HG02938 (cell line): Measurements from ENCODE around the gene FRY.
A peak's percentile ranks its signal among the peaks of the same experiment; 100 is the strongest.
"Not testable (repeated sequence)": the region's sequence is repeated elsewhere in the genome, so short reads cannot be mapped to it uniquely, and the experiment has no call there.

Source experiments
- ATAC-seq: cut with Tn5 transposase; IDR thresholded peaks from one replicate; pipeline ENCODE4 v1.9.1; 2021; ENCODE audit warnings: mild to moderate bottlenecking, moderate library complexity; ENCODE audit not compliant: unreplicated experiment

FRY gene

DNA sequence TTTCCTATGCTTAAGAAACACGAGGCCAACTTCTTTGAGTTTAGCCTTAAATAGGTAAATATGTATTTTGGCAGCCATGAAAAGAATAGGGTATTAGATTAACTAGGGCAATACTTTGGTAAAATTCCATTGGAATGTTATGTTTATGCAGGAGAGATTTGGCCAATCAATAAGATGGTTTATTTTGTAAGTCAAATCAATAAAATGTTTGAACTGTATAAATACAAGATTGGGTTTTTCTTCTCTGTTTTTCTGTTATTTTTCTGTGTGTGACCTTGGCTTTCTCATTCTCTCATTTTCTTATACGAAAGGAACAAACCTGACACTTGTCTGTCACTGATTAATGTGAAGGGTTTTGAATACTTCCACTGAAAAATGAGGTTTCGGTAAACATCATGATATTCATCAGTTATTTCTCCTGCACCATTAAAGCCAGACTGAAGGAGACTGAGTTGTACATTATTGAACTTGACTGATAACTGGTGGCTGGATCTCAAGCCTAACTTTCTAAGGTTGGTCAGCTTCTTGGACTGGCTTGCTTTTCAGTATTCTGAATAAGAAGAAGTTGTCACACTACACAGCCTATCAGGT lies 8.6 kb downstream of the FRY start:
- ATAC-seq, result no peak

DNA sequence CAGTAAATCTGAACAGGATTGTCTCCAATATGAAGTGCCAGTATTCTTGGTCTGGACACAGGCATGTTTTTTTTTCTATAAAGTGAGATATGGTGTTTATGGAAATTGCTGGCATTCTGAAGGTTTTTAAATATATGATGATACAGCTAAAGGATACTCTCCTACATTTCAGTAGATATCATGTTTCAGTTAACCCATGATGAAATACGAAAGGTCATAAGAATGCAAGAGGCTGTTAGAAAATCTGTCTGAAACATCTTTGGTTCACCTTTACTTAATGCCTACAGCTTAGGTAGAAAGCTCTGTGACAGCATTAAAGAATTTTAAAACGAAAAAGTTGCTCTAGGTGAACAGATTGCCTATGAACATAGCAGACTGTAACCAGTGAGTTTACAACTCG lies 9.1 kb downstream of the FRY start:
- no peak for ATAC-seq

DNA sequence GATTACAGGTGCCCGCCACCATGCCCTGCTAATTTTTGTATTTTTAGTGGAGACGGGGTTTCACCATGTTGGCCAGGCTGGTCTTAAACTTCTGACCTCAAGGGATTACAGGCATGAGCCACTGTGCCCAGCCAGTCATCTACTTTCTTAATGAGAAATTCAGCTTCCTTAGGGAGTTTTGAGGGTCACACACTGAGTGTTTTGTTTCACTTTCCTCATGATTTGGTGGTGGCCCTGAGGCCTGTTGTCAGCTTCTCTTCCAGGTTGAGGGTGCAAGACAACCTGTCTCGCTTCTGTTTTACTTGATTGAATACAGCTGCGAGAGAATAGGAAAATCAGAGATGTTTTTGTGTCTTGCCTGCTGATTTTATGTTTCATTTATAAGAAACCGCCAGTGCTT lies 9.9 kb downstream of the FRY start:
- peak; percentile 60 for ATAC-seq

DNA sequence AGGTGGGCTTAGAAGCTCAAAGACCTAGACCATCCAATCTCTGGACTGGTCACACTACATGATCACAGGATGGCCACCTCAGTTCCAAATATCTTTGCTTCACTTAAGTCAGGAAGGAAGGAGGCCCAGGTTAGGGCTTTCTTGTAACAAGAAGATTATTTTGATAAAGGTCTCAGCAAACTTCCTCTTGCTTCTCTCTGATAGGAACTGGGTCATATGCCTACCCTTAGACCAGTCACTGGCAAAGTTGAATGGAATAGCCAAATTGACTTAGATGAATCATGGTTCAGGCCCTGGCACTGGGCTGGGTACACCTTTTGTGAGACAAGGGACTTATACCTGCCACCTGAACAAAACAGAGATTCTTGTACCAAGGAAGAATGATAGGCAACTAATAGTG lies 11.0 kb downstream of the FRY start:
- no peak for ATAC-seq

DNA sequence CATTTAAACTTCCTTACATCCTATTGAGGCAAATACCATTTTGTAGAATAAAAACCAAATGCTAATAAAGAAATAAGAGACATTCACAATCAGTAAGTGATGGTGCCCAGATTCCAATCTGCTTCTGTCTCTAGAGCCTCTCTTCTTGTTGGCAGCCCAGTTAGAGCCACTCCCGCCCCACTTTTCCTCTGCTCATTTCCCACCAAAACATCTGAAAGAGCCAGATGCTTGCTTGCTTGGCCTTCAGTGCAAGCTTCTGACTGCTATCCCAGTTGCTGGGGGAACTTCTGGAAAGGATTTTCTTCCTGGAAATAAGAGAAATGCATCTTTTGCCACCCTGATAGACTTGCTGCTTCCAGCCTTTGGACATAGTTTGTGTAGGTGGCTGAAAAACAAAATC lies 12.9 kb downstream of the FRY start:
- ATAC-seq, result no peak

DNA sequence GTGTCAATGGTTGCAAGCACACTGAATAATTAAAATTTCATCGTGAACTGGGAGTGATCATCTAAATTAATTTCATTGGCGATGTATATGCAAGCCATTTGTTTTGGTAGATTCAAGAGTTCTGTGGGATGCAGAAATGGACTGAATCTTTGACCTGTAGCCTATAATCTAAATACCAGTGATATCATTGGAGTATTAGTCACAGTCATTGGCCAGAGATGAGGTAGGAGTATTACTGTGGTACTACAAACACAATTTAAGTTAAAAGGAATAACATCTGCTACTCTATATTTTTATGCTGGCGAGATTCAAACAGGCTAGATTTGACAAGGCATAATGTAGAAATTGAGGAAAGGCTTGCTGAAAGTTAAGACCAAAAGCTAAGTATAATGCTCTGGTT lies 14.0 kb downstream of the FRY start:
- no peak for ATAC-seq

DNA sequence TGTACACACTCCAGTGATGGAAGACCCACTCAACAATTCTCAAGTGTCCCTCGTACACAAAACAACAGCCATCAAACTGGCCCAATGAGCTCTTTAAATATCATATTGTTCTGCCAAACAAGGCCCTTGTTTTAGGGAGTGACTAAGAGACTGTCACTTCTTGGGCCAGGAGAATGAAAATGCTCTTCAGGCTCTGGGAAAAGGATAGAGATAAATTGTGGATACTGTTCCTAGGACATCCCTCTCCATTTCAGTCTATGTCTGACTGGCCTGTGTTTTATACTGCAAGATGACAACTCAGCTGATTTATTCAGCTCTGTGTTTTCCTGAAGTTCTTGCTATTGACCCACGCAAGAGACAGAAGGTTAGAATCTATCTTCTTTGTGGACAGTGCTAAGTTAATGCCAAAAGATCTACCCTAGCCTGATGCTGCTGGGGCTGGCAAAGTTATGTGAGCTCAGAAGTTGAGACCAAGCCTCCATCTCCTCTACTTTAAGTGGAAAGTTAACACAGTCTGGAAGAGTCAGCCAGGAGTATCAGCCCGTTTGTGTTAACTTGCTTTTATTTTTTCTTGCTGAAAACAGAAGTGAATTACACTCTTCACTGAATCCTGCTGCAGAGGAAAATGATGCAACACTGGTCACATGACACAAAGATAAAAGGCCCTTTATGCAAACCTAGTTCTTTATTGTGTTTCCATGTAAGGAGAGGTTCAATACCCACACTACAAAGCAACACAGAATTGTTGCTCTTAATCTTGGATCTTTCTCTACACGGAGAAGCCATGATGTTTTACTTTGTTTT lies 14.6 kb downstream of the FRY start:
- no peak for ATAC-seq

DNA sequence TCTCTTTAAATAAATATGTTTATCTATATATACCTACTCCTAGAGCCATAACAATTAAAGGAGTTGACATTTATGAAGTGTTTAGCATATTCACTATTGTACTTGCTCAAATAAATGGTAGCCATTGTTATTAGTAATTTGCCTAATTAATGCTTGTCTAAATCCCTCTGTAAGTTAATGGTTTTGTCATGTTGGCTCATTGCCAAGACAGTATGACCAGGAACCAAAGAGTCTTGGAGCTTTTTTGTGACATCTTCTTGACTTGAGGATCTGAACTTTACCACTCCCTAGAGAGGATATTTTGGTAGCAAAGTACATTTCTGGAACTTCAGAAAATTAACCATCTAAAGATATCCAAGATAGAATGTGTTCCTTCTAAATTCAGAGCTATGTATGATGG lies 15.5 kb downstream of the FRY start:
- ATAC-seq, result no peak

DNA sequence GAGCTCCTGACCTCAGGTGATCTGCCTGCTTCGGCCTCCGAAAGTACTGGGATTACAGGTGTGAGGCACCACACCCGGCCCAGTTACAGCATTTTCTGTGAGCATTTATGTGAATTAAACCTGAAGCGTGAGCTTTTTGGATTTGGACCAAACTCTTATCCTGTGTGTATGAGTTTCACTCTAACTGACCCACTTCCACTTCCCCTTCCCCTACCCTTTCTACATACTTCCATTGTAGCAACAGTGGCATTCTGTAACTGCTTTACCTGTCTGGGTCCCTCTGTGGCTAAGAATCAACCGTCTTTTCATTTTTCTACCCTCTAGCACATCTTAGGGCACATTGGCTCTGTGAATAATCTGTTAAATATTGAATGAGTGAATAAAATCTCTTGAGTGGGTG lies 16.2 kb downstream of the FRY start:
- no peak for ATAC-seq

DNA sequence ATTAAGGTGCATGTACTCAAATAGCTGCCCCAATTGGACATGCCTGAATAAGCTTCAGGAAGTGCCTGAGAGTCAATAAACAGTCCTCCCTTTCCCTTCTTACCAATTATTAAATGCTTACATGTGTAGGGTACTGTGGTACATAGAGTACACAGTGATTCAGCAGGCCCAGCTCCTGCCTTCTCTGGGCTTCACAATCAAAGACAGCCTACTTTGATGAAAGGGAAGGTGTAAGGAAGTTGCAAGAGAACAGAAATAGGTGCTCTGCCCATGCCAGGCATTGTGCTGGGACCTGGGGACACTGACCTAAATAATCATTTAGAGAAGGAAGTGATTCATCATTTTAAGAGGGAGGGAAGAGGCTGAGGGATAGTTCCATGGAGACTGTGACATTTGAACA lies 17.2 kb downstream of the FRY start:
- ATAC-seq, result no peak

DNA sequence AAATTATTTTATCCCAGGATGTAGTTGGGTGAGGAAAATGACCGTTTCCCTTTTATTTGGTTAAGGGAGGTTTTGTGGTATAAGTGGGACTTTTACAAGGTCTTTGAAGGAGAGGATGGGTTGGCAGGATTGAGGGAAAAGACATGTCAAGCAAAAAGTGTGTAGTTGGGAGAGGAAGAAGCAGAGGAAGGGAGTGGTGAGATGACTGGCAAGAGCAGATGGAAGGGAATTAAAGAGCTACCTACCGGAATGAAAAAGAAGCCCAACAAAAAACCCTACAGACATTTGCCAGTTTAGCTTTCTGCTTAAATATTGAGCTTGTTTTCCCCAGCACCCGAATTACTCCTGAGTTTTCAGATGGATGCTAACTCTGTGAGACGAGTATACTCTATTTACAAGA lies 19.6 kb downstream of the FRY start:
- ATAC-seq, result no peak

DNA sequence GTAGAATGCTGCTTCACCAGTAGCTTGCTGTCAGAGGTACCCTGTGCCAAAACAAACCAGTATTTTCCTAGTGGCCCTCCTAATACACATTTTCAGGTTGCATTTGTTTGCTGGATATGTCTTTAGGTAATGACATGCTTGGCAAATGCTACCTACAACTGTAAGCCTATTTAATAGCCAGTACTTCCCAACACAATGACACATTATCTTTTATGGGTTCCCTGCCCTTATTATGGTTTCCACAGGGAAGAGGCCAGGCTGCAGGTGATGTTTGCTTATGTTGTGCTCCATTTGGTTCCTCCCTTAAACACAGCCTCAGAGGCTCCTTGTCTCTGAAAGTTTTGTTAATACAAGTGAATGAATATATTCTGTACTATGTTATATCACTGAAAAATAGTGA lies 24.7 kb downstream of the FRY start:
- no peak for ATAC-seq

DNA sequence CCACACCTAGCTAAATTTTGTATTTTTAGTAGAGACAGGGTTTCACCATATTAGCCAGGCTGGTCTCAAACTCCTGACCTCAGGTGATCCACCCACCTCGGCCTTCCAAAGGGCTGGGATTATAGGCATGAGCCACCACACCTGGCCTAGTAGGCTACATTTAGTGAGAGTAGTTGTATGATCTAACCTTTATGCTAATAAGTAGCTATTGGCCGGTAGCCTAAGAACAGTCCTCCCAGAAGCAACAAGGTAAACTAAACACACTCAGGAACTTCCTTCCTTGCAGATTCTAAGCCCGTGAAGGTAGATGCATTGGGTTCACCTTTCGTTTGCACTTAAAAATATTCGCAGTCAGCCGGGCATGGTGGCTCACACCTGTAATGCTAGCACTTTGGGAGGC lies 25.8 kb downstream of the FRY start:
- ATAC-seq, result not testable (repeated sequence)

DNA sequence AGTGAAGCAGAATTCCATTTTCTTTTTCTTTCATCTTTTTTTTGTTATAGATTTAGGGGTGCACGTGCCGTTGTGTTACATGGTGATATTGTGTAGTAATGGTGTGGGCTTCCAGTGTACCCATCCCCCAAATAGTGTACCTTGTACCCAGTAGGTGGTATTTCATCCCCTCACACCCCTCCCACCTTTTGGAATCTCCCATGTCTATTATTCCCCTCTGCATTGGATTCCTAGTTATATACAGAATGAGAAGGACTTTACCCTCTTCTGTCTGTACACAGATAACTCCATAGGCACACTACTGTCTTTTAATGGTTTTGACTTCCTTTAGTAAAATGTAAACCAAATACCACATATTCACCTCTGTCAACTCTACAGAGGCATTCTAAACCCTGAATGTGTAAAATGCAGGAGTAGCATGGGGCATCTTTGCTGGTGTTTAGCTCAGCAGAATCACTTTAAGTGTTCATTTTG lies 28.0 kb downstream of the FRY start:
- ATAC-seq, result no peak

DNA sequence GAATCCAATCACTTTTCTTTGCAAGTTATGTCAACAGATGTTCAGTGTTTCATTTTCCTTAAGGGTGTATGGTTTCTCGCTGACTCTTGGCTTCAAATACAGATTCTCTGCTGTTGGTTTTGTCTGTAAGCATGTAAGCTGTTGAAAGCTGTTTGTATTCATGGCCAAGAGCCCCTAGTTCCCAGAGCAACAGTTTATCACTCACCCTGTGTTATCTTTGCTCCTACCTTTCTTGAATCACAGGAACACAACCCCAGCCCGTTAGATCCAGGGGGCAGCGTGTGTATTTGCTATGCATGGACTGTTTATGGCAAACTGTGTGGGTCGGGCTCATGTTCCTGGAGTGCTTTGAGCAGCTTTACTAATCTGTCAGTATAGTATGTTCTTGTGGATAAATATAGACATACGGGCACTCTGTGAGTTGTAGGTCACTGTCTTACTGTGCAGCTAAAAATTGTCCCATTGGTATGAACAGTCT lies 28.9 kb downstream of the FRY start:
- no peak for ATAC-seq

DNA sequence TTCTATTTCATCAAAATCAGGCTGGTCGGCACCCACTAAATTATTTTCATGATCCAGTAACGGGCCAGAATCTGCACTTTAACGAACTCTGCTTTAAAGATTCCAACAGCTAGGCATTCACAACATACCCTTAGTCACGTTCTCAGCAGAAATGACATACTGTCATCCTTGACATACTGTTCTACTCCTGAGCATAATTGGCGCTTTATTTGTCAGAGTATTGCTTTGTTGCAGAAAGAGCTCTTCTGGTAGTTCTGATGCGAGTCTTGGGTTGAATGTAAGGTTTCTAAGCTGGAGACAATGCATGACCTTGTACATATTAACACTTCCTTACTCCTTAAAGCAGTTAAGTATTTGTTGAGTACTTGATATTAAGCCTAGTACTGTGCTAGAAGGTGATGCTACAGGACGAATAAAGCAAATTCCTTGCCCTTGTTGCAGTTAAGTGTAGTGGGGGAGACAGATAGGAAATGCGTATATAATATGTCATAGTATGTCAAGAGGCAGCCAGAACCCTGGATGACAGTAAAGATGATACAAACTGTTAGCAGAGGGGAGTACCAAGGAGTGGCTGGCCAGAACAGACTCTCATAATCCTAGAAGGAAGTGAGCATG lies 32.2 kb downstream of the FRY start:
- no peak for ATAC-seq

DNA sequence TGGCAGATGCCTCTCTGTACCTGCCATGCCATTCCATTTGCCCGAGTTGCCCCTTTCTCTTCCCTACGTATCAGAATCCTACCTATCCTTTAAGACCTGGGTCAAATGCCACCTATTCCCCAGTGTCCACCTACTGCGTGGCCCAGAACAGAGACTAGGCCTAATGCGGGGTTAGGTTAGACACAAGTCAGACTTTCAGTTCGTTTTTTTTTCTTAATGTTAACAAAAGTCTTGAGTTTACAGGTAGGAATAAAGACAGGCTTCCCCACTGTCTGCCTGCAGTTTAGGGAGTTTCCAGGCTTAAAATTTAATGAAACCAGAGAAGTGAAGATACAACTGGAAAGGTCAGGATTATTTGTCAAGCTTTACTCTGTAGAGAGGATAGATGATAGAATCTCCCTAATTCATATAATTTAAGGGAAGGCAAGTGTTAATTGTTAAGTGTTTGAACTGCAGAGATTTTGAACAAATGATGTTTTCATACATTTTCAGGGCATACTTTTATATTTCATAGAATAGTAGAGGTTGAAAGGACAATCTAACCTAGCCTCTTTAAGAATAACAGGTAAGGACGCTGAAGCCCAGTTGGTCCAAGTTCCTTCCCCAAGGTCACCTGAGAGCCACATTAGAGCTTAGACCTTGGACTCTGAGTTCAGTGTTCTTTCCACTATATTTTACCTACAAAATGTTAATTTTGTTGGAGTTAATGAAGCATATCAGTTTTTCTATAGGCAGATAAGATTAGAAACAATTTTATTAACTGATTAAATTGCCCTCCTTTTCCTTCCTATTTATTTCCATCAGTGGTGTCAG lies 35.8 kb downstream of the FRY start:
- ATAC-seq, result no peak

DNA sequence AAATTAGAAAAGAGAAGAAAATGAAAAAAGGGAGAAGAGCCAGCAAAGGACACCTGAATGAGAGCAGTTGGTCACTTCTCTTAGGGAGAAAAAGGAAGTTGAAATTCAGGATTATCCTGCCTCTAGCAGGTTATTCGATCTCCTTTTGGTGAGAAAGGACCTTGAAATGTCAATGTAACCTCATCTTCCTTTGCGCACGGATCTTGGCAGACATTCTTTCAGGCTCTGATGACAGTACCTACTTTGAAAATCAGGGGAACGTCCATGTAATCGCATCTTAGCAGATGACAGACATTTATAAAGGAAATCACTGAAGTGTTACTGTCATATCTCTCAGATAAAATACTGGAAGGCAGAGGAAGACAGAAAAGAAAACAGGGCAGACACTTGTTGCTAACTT lies 36.7 kb downstream of the FRY start:
- no peak for ATAC-seq

DNA sequence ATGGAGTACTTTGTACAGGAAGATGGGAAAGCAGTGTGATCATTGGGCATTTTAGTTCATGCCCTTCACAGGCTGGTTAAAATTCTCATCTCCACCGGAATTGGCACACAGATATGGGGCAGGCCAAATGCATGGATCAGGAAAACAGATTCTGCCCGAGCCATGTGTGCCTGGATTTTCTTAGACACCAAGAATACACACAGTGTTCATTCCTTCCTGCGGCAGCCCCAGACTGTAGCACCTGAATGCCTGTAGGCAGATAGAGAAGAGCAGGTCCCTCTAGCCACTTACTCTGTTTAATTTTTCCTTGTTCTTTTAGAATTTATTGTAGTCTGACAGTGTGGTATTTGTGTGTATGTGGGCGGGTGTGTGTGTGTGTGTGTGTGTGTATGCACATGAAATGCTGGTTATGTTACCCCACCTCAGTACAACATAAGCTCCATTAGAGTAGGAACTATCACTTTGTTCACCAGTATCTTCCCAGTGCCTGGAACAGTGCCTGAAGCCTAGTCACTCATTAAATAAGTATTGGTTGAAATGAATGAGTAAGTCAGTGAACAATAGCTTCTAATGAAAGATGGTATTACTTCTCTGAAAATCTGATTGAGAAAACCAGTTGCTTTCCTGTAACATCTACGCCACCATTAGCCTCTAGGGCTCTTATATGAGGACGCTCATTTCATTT lies 41.7 kb downstream of the FRY start:
- ATAC-seq, result no peak

DNA sequence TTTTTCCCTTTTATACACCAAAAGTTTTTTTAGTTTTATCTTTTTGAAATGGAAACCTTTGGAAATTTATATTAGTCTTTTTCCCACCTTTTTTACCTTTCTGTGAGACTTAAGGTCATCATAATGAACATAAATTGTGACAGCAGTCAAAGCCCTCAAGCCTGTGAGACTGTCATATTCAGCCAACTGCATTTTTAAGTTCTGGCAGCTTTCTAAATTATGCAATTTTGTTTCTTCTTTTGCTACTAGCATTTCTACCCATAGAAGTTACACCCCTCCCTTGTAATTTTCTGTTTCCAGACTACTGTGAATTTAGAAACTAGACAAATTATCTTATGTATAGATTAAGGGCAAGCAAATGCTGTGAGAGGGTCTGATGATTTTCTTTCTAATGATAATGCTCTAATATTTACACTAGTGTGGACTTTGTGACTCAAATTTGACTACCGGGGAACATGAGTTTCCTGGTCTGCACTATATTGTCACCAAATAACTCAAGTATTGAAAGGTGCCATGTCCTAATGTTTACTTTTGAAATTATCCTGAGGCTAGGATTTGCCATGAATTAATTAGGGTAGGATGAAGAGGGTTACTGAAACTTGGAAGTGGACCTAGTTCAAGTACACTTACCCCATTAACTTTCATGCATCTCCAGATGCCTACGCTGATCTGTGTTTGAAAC lies 43.7 kb downstream of the FRY start:
- ATAC-seq, result no peak
